PC-3 (cell line): Measurements from ENCODE around the gene ABCC3. TPM values are rescaled to one million over a fixed set of nuclear protein-coding genes. Genes with fewer than 3 reads are reported as not detected.

Source experiments
- ATAC-seq: fragments of 200-7000 bp; cut with Tn5 transposase; 2 replicates; pipeline ENCODE4 v1.9.1; 2020; ENCODE audit warnings: mild to moderate bottlenecking, moderate library complexity
- BruUV-seq: library from RNA; stranded (reverse); fragments of 400-500 nt; replicated peaks from 2 replicates; lab custom pipeline; 2021; lab: Mats Ljungman, UMichigan
- CTCF ChIA-PET: fragments of 300-600 bp; sonication (Branson Sonifier 250); formaldehyde crosslinking; loops from one replicate; lab custom pipeline; 2022; ENCODE audit warnings: antibody characterized with exemption; lab: Charles Lee
- POLR2A ChIA-PET: fragments of 300-600 bp; sonication (Branson Sonifier 250); formaldehyde crosslinking; loops from one replicate; lab custom pipeline; 2022; ENCODE audit warnings: antibody characterized with exemption; ENCODE audit not compliant: unreplicated experiment; lab: Charles Lee
- DNase-seq: peaks from one replicate; pipeline ENCODE4 v3.0.0-alpha.2; 2015
- H2AFZ ChIP-seq: fragments of 300-600 bp; sonication (generic); 2 replicates; pipeline ENCODE4 v1.6.0; 2016; ENCODE audit warnings: antibody characterized with exemption, low read length
- H3F3A ChIP-seq: fragments of 300-600 bp; sonication (generic); one replicate; pipeline ENCODE4 v1.6.0; 2017; ENCODE audit warnings: antibody characterized with exemption, low read length, control low read depth, mild to moderate bottlenecking; ENCODE audit not compliant: unreplicated experiment
- H3K27ac ChIP-seq: fragments of 300-600 bp; sonication (generic); 2 replicates; pipeline ENCODE4 v1.5.1; 2016; ENCODE audit warnings: mild to moderate bottlenecking, low read length
- H3K27me3 ChIP-seq: fragments of 300-600 bp; sonication (generic); 2 replicates; pipeline ENCODE4 v1.6.1; 2016; ENCODE audit warnings: low read length, mixed read lengths
- H3K36me3 ChIP-seq: fragments of 300-600 bp; sonication (generic); 2 replicates; pipeline ENCODE4 v1.6.1; 2016; ENCODE audit warnings: low read depth, mixed run types, low read length, mixed read lengths
- H3K4me1 ChIP-seq: fragments of 300-600 bp; sonication (generic); 2 replicates; pipeline ENCODE4 v1.5.1; 2016; ENCODE audit warnings: low read length; ENCODE audit not compliant: insufficient read depth
- H3K4me2 ChIP-seq: fragments of 300-600 bp; sonication (generic); 2 replicates; pipeline ENCODE4 v1.6.0; 2016; ENCODE audit warnings: low read length
- H3K4me3 ChIP-seq: fragments of 300-600 bp; sonication (generic); 2 replicates; pipeline ENCODE4 v1.5.1; 2016; ENCODE audit warnings: mild to moderate bottlenecking, low read length, mixed read lengths
- H3K79me2 ChIP-seq: fragments of 300-600 bp; sonication (generic); 2 replicates; pipeline ENCODE4 v1.6.1; 2017; ENCODE audit warnings: low read length, mixed read lengths
- H3K9ac ChIP-seq: fragments of 300-600 bp; sonication (generic); 2 replicates; pipeline ENCODE4 v1.6.0; 2016; ENCODE audit warnings: mild to moderate bottlenecking, low read length
- H3K9me2 ChIP-seq: fragments of 300-600 bp; sonication (generic); replicated peaks from 2 replicates; pipeline ENCODE4 v1.6.1; 2016; ENCODE audit warnings: mixed run types, low read length, mixed read lengths
- H3K9me3 ChIP-seq: fragments of 300-600 bp; sonication (generic); 2 replicates; pipeline ENCODE4 v1.6.1; 2016; ENCODE audit warnings: low read length, mixed read lengths
- H4K20me1 ChIP-seq: fragments of 300-600 bp; sonication (generic); 2 replicates; pipeline ENCODE4 v1.6.1; 2016; ENCODE audit warnings: low read length, mixed read lengths
- EZH2 ChIP-seq: fragments of 300-600 bp; sonication (generic); IDR thresholded peaks from one replicate; pipeline ENCODE4 v1.6.1; 2017; ENCODE audit warnings: antibody characterized with exemption, mild to moderate bottlenecking, low read length; ENCODE audit not compliant: unreplicated experiment
- EZH2phosphoT487 ChIP-seq: fragments of 300-600 bp; sonication (generic); IDR thresholded peaks from 2 replicates; pipeline ENCODE4 v1.6.1; 2018; ENCODE audit warnings: mild to moderate bottlenecking, antibody characterized with exemption, low read length, borderline replicate concordance
- intact Hi-C: fragments of 100-400 bp; cut with micrococcal nuclease; formaldehyde crosslinking; loops from 2 replicates; pipeline ENCODE4 v1.9.0; 2023
- total RNA-seq: library from RNA; depleted of rRNA; stranded (reverse); fragments of >200 nt; gene quantifications from 2 replicates; pipeline ENCODE4 v1.2.3, GENCODE V29; 2014
- TF ChIP-seq, protein P1 (sequence below): fragments of 300-600 bp; sonication (generic); conservative IDR thresholded peaks from 2 replicates; pipeline ENCODE4 v1.5.1; 2017; ENCODE audit warnings: antibody characterized with exemption, low read depth, mild to moderate bottlenecking, low read length

Gene ABCC3
- total RNA-seq, 1 experiment from 2014 or later, result 50.2 TPM

DNA sequence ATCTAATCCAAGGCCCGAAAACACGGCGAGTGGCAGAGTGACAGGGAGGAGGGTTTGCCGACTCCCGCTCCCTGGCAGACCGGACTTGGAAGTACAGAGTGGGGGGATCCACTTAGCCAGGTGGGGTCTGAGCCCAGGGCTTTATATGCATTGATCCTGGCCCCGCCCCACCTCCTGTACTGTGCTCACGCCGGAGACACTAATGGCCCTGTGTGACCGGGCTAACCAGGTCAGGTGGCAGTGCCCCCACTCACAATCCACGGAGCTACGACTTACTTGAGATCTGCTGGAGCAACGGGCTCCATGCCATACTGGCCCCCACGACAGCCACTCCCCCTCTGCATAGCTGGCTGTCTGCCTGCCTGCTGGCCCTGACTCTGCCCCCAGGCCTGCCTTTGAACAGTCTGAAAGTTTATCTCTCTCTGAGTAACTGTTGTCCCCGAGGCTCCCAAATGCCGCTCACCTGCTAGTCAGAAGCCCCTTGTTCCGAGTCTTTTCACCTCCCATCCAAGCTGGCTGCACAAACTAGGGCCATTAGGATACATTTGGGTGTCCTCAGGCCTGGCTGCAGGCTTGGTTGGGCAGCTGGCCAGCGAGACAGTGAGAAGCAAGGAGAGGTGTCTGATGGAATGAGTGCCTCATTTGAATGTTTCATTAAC is 46.2 kb upstream of the ABCC3 start:
- CTCF ChIA-PET, result no interaction called here
- Histone ChIP-seq H3F3A (no peaks in the 10 kb centered on the region), H3K9me2 (no peaks in the 10 kb centered on the region), H3K27me3 (no peaks in the 10 kb centered on the region; the same call in 1 of the 2 replicates), H3K9ac (no peak overlapping the region), H3K4me1 (no peaks in the 10 kb centered on the region), H3K9me3 (no peaks in the 10 kb centered on the region), H3K27ac (no peak overlapping the region), H2AFZ (no peak overlapping the region), H3K4me3 (no peak overlapping the region), H4K20me1 (no peaks in the 10 kb centered on the region), H3K4me2 (no peak overlapping the region), H3K79me2 (no peaks in the 10 kb centered on the region), H3K36me3 (no peaks in the 10 kb centered on the region)
- no TSS peak for BruUV-seq
- TF ChIP-seq, protein P1, sequence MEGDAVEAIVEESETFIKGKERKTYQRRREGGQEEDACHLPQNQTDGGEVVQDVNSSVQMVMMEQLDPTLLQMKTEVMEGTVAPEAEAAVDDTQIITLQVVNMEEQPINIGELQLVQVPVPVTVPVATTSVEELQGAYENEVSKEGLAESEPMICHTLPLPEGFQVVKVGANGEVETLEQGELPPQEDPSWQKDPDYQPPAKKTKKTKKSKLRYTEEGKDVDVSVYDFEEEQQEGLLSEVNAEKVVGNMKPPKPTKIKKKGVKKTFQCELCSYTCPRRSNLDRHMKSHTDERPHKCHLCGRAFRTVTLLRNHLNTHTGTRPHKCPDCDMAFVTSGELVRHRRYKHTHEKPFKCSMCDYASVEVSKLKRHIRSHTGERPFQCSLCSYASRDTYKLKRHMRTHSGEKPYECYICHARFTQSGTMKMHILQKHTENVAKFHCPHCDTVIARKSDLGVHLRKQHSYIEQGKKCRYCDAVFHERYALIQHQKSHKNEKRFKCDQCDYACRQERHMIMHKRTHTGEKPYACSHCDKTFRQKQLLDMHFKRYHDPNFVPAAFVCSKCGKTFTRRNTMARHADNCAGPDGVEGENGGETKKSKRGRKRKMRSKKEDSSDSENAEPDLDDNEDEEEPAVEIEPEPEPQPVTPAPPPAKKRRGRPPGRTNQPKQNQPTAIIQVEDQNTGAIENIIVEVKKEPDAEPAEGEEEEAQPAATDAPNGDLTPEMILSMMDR, result no peak
- no peak for TF ChIP-seq EZH2phosphoT487
- TF ChIP-seq EZH2, result no peak
- intact Hi-C loops, result no loop called here
- DNase-seq (no peak), ATAC-seq (no peak)
- POLR2A ChIA-PET, result no interaction called here

DNA sequence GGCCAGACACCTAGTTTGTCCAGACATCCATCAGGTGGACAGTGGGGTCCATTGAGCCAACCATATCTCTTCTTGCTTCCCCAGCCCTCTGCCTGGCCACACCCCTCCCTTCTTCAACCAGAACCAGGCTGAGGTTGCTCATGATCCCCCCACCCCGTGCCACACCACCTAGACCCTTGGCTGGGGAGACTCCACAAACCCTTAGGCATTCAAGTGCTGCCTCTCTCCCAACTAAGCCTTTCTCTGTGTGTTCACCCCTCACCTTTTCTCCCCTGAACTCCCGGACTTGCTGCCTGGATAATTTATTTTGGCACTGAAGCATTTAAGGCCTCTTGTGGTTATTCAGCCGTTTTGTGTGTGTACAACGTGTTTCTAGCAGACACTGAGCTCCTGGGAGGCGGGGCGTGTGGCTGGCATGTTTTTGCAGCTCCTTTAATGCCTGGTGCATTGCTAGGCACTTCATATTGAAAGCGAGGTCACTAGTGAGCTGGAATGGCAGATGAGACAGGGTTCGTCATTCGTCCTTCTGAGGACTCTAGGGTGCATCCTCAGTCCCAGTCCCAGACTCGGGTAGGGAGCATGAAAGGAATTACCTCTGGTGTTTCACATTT is 45.5 kb upstream of the ABCC3 start:
- H4K20me1 ChIP-seq, result no peaks in the 10 kb centered on the region
- H3K36me3 ChIP-seq, result no peaks in the 10 kb centered on the region
- H3K4me1 ChIP-seq, result no peaks in the 10 kb centered on the region
- BruUV-seq, result no TSS peak
- H3K9me3 ChIP-seq, result no peaks in the 10 kb centered on the region
- ATAC-seq (no peak), DNase-seq (no peak)
- no peaks in the 10 kb centered on the region for H3F3A ChIP-seq
- no peaks in the 10 kb centered on the region for H3K27me3 ChIP-seq
- no peak overlapping the region for H3K27ac ChIP-seq
- no peak overlapping the region for H3K4me3 ChIP-seq
- intact Hi-C loops, result no loop called here
- ChIA-PET CTCF (no interaction called here), POLR2A (no interaction called here)
- TF ChIP-seq EZH2phosphoT487 (no peak), EZH2 (no peak)
- TF ChIP-seq, protein P1, result no peak
- H3K4me2 ChIP-seq, result no peak overlapping the region
- no peaks in the 10 kb centered on the region for H3K79me2 ChIP-seq
- no peaks in the 10 kb centered on the region for H3K9me2 ChIP-seq
- no peak overlapping the region for H3K9ac ChIP-seq
- H2AFZ ChIP-seq, result no peak overlapping the region
